Activated T-cell treated with anti-CD3 and anti-CD28 coated beads for 24 hours (primary cell): Measurements from ENCODE around the gene CHST11.
"Not testable (repeated sequence)": the region's sequence is repeated elsewhere in the genome, so short reads cannot be mapped to it uniquely, and the experiment has no call there.

ENCODE experiments used
- DNase-seq: peaks from one replicate; pipeline ENCODE4 v3.0.0-alpha.2; 2020; ENCODE audit warnings: low read depth

Gene CHST11

DNA sequence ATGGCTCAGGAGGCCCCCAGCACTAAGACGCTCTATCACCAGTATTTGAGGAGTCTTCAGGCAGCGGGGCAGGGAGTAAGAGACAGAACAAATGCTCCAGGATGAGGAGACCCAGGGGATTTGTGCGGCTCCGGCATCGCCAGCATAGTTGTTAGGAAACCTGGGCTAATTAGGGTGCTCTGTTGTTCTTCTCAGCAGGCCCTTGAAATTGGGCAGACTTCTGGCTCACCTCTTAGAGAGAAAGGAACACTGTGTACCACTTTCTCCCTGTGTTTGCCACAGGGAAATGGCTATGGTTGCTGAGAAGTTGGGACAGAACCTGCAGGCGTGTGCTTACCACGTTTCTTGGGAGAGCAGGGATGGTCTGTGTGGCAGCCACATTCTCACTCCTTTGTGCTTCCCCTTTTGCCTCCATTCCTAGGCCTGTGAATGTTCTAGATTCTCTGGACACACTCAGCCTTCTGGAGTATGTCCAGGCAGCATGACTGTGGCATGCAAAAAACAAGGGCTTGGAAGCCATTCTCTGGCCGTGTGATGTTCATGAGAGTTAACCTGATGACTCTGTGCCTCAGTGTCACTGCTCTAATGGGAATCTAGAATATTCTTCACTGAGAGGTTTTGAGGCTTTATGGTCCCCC, 109.0 kb downstream of the CHST11 start:
- no peak for DNase-seq

DNA sequence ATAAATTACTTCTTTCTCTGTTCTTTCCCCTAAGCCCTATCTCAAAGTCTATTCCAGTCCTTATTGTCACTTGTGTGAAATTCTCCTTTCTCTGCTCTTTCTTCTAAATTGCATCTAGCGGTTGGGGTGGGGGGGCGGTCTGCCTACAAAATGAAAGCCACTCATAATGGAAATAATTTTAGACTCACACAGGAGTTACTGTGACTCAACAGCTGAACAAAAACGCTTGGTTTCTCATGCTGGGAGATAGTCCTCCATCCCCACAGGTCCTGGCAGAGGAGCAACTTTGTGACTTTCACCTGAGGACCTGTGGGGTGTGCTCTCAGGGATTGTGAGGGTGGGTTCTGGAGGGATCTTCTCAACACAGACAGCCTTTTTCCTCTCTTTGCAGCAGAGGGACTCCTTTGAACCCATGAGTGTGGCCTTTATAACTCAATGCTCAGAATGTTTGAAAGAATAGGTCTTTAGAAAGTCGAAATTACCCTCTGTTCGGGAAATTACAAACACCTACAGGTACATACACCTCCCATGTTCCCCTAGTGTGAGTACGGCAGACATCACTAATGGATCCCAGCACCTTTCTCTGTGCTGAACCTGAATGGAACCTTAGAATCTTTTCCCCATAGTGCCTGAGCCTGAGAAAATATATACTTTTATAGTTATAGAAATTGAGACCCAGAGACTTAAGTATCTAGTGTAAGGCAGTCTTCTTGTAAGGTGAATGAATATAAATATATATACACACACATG, 109.7 kb downstream of the CHST11 start:
- peak; percentile 23 for DNase-seq

DNA sequence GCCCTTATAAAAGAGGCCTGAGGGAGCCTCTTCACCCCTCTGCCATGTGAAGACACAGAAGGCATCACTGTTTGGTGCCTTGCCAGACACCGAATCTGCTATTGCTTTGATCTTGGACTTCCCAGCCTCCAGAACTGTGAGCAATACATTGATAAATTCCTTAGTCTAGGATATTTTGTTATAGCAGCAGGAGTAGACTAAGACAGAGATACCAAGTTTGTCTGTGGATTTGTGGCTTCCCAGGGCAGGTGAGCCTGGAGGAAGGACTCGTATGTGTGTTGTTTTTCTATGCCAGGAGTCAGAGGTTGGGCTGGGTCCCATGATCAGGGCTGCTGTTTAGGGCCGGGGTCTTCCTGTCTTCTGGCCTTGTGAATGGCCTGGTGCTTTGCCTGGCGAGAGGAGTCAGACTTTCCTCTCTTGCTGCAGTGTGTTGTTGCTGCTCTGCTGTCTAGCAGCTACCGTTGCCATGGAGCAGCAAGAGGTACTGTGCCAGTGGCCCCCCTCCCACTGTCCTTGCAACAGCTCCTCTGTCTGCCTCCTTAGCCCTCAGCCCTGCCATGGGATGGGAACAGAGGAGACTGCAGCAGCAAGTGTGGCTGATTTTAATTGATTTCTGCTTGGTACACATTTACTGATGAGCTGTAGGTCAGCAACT, 111.2 kb downstream of the CHST11 start:
- no peak for DNase-seq

DNA sequence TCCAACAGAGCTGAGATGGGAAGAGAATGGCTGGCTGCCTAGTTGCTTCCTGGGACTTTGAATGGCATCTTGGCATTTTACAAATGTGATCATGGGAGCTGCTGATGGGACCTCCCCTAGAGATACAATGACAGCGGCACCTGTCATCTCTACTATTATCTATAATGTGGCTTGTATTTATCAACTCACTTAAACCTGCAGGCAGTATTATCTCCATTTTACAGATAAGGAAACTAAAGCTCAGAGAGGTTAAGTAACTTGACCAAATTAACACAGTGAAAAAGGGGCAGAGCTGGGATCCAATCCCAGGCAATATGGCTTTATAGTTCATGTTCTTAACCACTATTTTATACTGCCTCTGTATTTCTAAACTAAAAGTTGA, 111.7 kb downstream of the CHST11 start:
- no peak for DNase-seq

DNA sequence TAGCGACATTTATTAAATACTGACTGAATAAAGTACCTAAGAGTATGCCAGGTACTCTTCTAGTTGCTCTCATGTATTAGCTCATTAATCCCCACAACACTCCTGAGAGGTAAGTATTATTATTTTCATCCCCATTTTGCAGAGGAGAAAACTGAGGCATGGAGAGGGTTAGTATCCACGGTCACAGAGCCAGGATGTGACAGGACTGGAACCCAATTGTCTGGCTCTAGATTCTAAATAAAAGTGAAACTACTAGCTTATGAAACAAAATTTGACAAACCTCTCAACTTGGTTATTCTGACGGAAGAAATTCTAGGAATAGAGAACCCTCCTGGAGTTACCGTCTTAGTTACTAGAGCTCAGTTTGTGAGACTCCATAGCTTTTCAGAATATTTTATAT, 112.2 kb downstream of the CHST11 start:
- DNase-seq, result no peak

DNA sequence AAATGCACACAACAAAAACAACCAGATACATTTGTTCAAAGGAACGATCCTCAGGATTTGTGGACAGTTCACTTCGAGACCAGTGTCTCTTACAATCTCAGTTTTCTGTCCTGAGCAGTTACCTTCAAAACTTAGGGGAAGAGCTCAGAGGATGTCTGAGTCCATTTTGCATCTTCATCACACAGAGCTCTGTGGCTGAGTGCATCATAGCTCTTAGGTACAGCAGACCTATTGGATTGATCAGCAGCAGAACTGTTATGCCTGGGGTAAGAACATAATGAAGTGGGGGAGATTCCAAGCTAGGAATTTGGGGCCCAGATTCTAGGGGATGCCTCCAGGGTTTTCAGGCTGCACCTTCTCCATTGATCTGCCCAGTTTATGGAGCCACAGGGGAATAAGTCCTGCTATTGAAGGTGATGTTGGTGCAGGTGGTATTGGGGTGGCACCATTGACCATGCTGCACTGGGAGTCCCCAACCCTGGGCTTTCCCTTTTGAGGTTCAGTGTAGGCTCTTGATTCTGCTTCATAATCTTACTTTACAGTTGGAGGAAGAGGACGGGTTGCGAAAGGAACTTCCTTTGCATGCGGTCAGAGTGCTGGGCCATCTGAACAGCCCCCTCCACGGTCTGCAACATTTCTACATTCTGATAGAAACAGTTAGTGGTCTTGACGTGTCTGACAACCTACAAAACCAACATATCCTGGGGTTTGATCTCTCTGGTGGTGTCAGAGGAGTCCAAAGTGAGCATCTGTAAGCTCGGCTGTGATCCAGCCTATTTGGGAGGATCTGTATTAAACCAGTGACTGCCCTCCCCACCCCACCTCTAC, 112.8 kb downstream of the CHST11 start:
- peak; percentile 11 for DNase-seq

DNA sequence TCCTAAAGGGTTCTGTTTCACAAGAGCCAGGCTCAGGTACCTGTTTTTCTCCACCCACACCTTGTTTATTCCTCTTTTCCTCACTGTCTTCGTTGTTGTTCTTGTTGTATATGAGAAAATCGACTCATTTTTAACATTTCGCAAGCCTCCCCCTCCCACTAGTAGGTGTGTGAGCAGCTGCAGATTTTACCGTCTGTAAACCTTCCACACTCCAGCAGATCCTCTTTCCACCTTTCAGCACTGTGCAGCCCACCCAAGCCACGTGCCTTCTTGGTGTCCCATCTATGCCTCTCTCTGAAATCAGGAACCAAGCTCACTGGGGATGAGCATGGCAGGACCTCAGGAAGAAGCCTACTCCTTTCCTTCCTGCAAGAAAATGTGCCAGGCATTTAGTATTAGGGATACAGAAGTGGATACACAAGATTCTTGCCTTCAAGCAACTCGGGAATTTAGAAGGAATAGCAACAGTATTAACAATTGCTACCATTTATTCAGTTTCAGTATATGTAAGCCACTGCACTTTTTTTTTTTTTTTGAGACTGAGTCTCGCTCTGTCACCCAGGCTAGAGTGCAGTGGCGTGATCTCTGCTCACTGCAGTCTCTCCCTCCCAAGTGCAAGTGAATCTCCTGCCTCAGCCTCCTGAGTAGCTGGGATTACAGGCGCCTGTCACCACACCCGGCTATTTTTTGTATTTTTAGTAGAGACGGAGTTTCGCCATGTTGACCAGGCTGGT, 113.6 kb downstream of the CHST11 start:
- DNase-seq, result no peak

DNA sequence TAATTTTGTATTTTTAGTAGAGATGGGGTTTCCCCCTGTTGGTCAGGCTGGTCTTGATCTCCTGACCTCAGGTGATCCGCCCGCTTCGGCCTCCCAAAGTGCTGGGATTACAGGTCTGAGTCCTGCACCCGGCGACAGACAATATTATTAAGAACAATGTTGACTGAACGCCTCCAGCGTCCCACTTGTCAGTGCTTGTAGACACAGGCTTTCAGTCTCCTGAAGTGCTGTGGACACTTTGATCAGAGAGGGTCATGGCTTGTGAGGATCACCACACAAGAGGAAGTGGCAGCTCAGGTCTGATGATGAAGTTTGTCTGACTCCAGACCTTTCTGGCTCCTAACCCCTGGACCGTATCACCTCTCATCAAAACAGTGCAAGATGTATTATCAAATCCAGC, 114.6 kb downstream of the CHST11 start:
- no peak for DNase-seq

DNA sequence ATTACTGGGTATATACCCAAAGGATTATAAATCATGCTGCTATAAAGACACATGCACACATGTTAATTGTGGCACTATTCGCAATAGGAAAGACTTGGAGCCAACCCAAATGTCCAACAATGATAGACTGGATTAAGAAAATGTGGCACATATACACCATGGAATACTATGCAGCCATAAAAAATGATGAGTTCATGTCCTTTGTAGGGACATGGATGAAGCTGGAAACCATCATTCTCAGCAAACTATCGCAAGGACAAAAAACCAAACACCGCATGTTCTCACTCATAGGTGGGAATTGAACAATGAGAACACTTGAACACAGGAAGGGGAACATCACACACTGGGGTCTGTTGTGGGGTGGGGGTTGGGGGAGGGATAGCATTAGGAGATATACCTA, 117.6 kb downstream of the CHST11 start:
- DNase-seq, result not testable (repeated sequence)

DNA sequence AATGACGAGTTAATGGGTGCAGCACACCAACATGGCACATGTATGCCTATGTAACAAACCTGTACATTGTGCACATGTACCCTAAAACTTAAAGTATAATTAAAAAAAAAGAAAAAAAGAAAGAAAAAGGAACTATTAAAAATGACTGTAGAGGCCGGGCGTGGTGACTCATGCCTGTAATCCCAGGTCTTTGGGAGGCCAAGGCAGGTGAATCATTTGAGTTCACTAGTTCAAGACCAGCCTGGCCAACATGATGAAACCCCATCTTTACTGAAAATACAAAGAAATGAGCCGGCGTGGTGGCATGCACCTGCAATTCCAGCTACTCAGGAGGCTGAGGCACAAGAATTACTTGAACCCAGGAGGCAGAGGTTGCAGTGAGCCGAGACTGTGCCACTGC, 118.0 kb downstream of the CHST11 start:
- DNase-seq, result not testable (repeated sequence)

DNA sequence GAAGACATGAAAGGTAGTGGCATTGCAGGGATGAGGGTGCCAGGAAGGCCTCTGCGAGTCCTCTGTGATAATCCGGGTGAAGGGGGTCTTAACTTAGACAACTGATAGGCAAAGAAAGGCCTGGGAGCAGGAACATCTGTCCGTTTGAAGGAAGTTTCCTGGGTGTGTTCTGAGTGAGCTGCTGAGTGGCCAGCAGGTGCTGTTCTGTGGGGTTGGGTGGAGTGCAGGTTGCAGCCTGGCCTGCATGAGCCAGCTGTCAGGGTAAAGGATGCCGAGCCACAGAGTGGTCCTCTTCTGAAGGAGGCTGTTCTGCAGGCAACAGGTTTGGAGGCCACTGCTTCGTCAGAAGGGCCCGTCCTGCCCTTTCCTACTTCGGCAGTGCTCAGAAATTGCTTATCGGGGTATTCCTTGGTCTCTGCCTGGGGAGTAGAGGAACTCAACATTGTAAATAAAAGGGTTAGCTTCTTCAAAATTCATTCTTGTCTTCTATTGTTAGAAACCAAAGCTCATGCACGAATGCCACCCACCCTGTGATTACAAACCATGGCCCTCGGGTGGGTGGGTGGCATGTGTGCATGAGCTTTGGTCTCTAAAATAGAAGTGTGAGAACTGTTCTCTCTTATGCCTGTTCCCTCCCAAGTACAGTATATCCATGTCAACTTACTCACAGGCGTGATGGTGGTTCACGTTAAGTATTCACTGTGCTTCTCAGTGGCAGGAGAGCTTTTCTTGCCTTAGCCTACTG, 118.9 kb downstream of the CHST11 start:
- DNase-seq, result no peak

DNA sequence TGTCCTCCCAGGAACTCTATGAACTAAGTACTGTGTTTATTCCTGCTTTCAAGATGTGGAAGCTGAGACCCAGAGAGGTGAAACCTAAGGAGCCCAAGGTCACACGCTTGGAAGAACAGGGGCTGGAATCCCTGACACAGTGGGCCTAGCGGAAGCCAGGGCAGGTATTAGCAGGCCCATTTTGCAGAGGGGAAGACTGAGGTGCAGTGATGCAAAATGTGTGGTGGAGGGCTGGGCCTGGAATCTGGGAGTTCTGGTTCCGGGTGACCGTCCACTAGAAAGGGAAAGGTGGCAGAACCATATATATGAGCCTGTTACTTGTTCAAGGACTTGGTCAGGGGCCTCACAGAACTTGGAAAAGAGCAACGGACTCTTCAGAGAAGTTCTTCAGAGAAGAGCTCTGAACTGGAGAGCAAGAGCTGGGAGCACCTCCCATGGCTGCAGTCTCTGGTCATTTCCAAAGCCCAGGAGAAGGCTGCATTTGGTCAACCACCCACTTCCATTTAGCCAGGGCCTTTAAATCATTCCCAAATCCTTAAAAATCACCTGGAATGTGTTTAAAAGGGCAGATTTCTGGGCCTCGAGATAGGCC, 119.5 kb downstream of the CHST11 start:
- no peak for DNase-seq

DNA sequence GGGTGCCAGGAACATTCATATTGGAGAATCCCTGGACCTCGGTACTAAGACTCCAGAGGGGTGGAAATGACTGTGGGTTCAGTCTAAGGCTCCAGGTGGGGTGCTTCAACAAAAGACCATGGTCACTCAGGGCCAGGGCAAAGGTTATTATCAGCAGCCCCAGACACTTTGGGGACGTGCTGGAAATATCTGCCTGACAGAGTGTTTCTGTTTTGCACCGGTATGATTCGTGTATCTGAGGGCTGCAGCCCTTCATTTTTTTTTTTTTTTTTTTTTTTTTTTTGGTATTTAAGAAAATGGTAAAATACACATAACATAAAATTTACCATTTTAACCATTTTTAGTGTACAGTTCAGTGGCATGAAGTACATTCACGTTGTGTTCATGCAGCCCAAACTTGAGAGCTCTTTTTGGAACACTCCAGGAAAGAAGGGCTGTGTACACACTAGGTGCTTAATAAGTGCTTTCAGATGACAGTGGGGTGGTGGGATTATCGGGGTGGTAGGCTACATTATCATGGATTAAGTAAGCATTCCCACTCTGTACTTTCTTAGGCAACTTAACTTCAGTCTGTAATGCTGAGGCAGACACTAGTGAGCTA, 120.3 kb downstream of the CHST11 start:
- DNase-seq, result no peak

DNA sequence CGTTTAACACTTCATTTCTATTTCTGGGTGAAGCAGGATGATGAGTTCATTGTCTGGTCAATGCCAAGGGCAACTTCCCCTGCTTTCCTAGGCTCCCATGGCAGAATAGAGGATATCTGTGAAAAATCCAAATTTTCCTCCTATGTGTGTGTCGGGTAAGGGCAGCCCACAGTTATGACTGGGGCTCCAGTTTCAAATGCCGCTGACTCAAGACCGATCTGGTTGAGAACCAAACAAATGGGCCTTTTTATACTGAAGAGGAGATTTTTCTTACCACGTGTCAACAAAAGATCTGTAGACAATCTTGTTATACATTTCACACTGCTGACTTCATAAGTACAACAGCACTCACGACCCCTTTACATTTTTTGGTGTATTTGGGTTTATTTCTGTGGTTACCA, 120.8 kb downstream of the CHST11 start:
- no peak for DNase-seq

DNA sequence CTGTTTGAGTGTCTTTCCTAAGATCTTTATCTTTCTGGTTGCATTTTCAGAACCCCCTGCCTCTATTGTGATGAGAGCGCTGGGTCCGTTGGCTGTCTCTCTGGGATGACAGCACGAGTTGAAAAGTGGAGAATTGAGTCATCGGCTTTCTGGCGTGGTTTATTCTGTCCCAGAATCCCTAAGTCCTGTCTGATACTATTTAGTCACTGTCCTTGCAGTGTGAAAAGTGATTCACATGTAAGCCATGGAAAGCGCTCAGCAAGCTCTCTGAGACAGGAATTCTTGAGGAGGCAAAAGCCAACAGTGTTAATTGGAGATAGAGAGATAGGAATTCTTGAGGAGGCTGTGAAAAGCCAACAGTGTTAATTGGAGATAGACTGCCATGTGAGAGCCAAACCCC, 121.7 kb downstream of the CHST11 start:
- DNase-seq, result no peak

DNA sequence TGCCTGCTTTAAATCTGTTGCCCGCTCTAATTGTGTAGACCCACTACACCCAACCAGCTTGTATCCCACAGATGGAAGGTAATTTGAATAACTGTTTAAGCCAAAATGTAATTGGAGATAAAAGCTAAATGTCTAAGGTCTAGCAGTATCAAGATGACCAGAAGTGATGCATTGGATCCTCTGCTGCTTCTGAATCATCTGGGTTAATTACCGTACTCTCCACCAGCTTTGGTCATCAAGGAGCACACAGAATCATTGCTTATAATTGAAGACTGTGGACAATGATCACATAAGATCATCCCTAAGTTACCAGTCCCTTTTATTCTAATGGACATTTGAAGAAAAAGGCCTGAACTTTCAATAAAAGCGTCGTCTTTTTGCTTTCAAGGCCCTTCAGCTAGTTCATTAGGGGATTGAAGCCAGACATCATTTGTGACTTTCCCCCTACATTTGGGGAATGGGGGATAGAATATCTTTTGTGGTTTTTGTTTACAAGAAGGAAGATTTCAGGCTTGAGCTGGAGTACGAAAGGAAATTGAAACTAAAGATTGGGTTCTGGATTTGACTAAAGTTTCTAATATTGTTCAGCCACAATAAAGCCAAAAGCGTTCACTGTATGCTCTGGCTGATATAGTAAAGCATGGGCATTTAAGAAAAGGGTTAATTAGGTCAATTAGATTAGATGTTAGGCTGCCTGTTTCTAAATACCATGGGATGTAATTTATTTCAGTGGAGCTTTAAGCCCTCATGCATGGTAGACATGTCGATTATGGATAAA, 123.2 kb downstream of the CHST11 start:
- no peak for DNase-seq

DNA sequence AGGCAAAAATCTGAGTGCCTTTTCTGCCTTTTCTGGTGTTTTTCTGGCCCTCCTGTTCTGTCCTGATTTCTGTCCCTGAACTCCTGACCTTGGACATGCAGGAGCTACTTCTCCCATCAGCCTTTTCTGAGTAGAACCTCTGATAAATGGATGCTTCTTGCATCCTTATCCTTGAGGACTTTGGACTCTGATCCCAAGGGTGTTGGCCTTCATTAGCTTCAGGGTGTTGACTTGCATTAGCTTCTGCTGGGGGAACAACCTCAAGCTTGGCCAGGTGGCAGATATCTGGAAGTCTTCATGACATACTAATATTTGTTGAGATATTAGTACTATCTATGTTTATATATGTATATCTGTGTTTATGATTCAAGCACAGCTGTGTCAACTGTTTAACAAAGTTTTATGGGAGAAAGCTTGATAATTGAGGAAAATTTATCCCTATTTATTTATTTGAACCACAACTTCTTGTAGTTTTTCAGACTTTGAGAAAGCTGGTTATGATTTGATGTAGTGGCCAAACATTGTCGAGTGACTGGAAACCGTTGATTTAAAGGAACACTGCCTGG, 124.3 kb downstream of the CHST11 start:
- DNase-seq, result no peak

DNA sequence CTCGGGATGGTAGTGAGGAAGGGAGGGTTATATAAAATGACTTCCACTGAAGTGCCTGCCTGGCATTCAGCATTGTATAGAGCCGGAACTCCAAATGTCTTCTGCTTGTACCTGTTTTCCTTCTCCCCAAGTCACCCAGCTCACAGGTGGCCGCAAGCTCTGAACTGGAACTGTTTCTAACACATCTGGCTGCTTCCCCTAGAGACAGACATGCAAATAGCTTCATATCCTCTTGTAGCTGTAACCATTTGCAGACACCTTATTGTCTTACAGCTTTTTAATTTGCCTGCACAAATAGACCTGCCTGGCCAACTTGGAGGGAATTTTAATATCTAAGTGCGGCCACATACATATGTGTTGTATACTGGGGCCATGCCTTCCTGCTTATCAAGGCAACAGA, 126.0 kb downstream of the CHST11 start:
- no peak for DNase-seq

DNA sequence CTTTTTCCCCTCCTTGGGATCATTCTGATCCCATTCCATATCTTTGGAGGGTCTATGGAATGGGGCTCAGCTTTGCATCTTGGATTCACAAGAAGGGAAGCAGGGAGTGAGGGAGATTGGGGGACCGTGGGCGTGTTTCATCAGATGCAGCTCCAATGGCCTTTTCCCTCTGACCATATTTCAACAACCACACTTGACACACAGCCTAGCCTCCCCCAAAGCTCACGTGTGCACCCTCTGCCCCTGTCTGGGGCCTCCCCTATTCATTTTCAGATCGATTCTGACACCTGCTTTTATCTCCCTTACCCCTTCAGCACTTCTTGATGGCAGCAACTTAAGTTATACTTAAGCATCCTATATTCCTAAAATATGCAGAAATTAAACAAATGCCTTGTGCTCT, 126.6 kb downstream of the CHST11 start:
- no peak for DNase-seq
